ENCODE measurements around the gene RBFOX2.
"Not testable (repeated sequence)": the region's sequence is repeated elsewhere in the genome, so short reads cannot be mapped to it uniquely, and the experiment has no call there.

The RBFOX2 gene

GRCh38 chr22:35995348-35995747, 33.3 kb downstream of the RBFOX2 start:
- H3K4me1 ChIP-seq, result peaks cover 8% of the 10 kb centered on the region
- H3K27ac ChIP-seq, result no peak overlapping the region
- H3K36me3 ChIP-seq (ENCODE audit: control insufficient read depth, insufficient read depth, low read length), result no peaks in the 10 kb centered on the region
- no peak overlapping the region for H3K4me3 ChIP-seq (ENCODE audit: low read depth, low read length)
- no peak overlapping the region for H2AFZ ChIP-seq
- H3K9ac ChIP-seq, result no peak overlapping the region
- no peak for TF ChIP-seq CTCF (IDR thresholded peaks at IDR 0.05)
- H3K9me3 ChIP-seq (ENCODE audit: control insufficient read depth, low read length), result no peaks in the 10 kb centered on the region
- H3K79me2 ChIP-seq, result peaks cover 20% of the 10 kb centered on the region
- peak overlapping the region; percentile 14 for H3K4me2 ChIP-seq (ENCODE audit: low read length)
- H3K27me3 ChIP-seq (ENCODE audit: control insufficient read depth, insufficient read depth, low read length), result no peaks in the 10 kb centered on the region

- not testable (repeated sequence) for H3K9me3 ChIP-seq (ENCODE audit: control insufficient read depth, low read length); H3K4me1 ChIP-seq; H3K9ac ChIP-seq; H3K36me3 ChIP-seq (ENCODE audit: control insufficient read depth, insufficient read depth, low read length); H3K4me3 ChIP-seq (ENCODE audit: low read depth, low read length); H3K27ac ChIP-seq; H3K4me2 ChIP-seq (ENCODE audit: low read length); H3K27me3 ChIP-seq (ENCODE audit: control insufficient read depth, insufficient read depth, low read length); H2AFZ ChIP-seq
- H3K79me2 ChIP-seq, result peaks cover 26% of the 10 kb centered on the region
These were observed 34.9 kb downstream of the RBFOX2 start for GRCh38 chr22:35993727-35994126.

DNA sequence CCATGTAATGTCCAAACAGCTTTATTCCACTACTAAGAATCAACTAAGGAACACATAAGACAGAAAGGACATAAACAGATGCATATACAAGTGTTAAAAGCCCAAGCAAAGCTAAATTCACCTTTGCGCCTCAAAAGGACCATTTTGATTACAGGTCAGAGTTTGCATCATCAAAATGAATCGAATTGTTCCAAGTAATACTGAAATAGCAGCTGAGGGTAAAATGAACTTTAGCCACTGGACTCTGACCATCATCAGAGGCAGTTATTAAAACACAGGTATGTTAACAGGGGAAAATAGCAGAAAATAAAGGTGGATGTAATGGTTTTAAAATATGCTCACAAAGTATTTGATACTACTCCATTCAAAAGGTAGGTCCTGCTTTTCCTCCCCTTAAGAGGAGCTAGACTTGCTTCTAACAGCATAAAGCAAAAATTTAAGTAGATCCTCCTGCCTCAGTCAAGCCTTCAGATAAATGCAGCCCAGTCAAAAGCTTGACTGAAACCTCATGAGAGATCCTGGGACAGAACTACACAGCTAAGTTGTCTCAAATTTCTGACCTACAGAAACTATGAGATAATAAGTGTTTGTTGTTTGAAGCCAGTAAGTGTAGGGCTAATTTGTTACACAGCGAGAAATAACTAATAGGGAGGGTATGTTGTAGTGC, 35.4 kb downstream of the RBFOX2 start:
- H2AFZ ChIP-seq, result no peak overlapping the region
- H3K4me1 ChIP-seq, result peaks cover 8% of the 10 kb centered on the region
- no peaks in the 10 kb centered on the region for H3K36me3 ChIP-seq (ENCODE audit: control insufficient read depth, insufficient read depth, low read length)
- H3K9me3 ChIP-seq (ENCODE audit: control insufficient read depth, low read length), result no peaks in the 10 kb centered on the region
- H3K79me2 ChIP-seq, result peaks cover 26% of the 10 kb centered on the region
- H3K4me2 ChIP-seq (ENCODE audit: low read length), result no peak overlapping the region
- no peak overlapping the region for H3K27ac ChIP-seq
- H3K4me3 ChIP-seq (ENCODE audit: low read depth, low read length), result no peak overlapping the region
- H3K9ac ChIP-seq, result no peak overlapping the region
- no peaks in the 10 kb centered on the region for H3K27me3 ChIP-seq (ENCODE audit: control insufficient read depth, insufficient read depth, low read length)
- TF ChIP-seq CTCF (IDR thresholded peaks at IDR 0.05), result no peak

GRCh38 chr22:35991168-35991567, 37.5 kb downstream of the RBFOX2 start:
- no peak for TF ChIP-seq CTCF (IDR thresholded peaks at IDR 0.05)
- Histone ChIP-seq H2AFZ (no peak overlapping the region), H3K4me3 (ENCODE audit: low read depth, low read length) (no peak overlapping the region), H3K79me2 (peaks cover 26% of the 10 kb centered on the region), H3K27ac (no peak overlapping the region), H3K9me3 (ENCODE audit: control insufficient read depth, low read length) (no peaks in the 10 kb centered on the region), H3K9ac (no peak overlapping the region), H3K4me1 (peaks cover 8% of the 10 kb centered on the region), H3K4me2 (ENCODE audit: low read length) (no peak overlapping the region), H3K36me3 (ENCODE audit: control insufficient read depth, insufficient read depth, low read length) (no peaks in the 10 kb centered on the region), H3K27me3 (ENCODE audit: control insufficient read depth, insufficient read depth, low read length) (no peaks in the 10 kb centered on the region)

DNA sequence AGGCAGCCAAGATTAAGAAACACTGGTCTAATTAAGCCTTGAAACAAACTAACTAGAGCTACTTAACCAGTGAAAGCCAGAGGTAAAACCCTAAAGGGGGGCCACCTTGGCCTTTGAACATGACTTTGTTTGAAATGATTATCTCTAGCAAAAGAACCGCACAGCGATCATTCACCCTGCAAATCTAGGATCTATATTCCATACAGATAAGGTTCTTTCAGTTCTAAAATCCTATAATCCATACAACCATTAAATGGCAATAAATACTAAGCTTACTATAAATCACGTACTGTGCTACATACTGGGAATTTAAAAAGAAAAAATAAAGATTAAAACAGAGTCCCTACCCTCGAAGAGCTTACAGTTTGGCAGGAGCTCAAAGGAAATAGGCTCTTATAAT, 40.6 kb downstream of the RBFOX2 start:
- H3K79me2 ChIP-seq, result peaks cover 20% of the 10 kb centered on the region
- H3K27me3 ChIP-seq (ENCODE audit: control insufficient read depth, insufficient read depth, low read length), result no peaks in the 10 kb centered on the region
- no peaks in the 10 kb centered on the region for H3K9me3 ChIP-seq (ENCODE audit: control insufficient read depth, low read length)
- no peak overlapping the region for H3K4me2 ChIP-seq (ENCODE audit: low read length)
- H2AFZ ChIP-seq, result no peak overlapping the region
- no peak overlapping the region for H3K9ac ChIP-seq
- H3K36me3 ChIP-seq (ENCODE audit: control insufficient read depth, insufficient read depth, low read length), result no peaks in the 10 kb centered on the region
- peaks cover 9% of the 10 kb centered on the region for H3K4me1 ChIP-seq
- no peak overlapping the region for H3K27ac ChIP-seq
- no peak overlapping the region for H3K4me3 ChIP-seq (ENCODE audit: low read depth, low read length)
- TF ChIP-seq CTCF (IDR thresholded peaks at IDR 0.05), result no peak
